SH-SY5Y (cell line): ENCODE results near the gene MAP3K20.

ENCODE experiments used
- GATA2 ChIP-seq: IDR thresholded peaks from 2 replicates; pipeline ENCODE4 v1.6.1; 2011; ENCODE audit warnings: mild to moderate bottlenecking, low read depth, low read length
- GATA3 ChIP-seq: IDR thresholded peaks from 2 replicates; pipeline ENCODE4 v1.6.1; 2011; ENCODE audit warnings: low read depth, mild to moderate bottlenecking, low read length, moderate library complexity

The MAP3K20 gene

GRCh38 chr2:173062801-173063200 is 12.8 kb upstream of the MAP3K20 start:
- no peak for TF ChIP-seq GATA2
- no peak for TF ChIP-seq GATA3

DNA sequence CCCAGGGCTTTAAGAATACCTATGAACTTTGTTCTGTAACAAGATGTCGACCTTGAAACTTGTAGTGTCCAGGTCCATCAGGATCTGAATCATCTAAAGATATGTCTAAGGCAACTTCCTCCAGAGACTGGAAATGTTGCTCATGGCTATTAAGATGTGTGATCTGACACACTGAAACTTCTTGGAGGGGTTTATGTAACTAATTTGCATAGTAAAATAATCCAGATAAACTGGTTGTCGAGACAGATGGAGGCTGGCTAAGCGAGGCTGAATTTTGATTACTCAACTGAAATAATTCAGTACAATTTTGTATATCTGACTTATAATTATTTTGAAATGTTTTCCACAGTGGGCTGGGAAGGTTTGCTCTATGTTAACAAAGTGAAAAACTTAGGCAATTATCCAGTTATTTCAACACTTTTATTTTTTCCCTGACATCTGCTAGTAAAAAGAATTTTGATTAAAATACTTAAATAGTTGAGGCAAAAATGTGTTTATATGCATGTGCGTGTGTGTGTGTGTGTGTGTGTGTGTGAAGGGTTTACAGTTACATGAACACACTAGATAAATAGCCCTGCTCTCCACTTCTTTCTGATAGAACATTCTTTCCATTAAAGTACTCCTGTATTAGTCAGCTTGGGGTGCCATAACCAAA is 11.4 kb upstream of the MAP3K20 start:
- TF ChIP-seq GATA3 (no peak), GATA2 (no peak)

DNA sequence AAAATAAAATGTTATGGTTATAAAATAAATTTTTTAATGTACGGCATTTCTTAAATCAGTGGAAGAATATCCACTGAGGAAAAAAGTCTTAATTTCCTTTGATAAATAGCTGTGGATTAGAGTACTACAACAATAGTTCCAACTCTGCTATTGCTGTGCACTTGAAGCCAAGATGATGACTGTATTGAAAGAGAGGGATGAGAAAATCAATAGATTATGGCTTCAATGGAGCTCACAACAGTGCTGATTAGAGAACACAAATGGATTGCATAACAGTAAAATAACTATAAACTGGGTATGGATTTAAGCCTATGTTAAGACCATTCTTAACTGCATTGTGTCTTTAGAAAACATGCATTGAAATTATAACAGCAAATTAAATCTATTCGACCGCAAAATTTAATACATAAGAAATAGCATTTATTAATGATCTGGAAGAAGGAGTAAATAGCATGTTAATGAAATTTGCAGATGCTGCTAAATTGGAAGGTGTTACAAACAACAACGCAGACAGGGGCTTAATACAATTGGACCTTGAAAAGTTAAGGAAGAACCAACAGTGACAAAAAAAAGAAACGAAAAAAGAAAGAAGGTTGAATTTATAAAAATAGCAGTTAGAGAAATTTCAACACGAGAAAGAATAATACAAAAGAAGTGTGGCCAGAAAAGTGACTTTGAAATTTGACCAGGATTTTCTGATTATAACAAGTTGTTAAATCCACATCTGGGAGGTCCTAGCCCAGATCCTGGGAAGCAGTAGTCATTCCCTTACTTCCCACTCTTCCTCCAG is 8.6 kb upstream of the MAP3K20 start:
- TF ChIP-seq GATA2, result no peak
- TF ChIP-seq GATA3, result no peak

- no peak for TF ChIP-seq GATA3
- TF ChIP-seq GATA2, result no peak
Observed at GRCh38 chr2:173075056-173075780, 428 bp upstream of the MAP3K20 start.

- TF ChIP-seq GATA2 (0 out of 2 replicates have a peak, but pooled peaks have one; percentile 28), GATA3 (no peak)
Observed at GRCh38 chr2:173076581-173077345, 1.1 kb downstream of the MAP3K20 start.

GRCh38 chr2:173077506-173078177 is 2.0 kb downstream of the MAP3K20 start:
- TF ChIP-seq GATA3 (no peak), GATA2 (no peak)

DNA sequence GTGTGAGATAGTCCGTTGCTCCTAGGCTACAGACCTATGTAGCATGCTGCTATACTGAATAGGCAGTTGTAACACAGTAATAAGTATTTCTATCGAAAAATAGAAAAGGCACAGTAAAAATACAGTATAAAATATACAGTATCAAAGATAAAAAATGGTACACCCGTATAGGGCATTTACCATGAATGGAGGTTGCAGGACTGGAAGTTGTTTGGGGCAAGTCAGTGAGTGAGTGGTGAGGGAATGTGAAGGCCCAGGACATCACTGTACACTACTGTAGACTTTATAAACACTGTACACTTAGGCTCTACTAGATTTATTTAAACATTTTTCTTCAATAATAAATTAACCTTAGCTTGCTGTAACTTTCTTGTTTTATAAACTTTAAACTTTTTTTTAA is 3.5 kb downstream of the MAP3K20 start:
- no peak for TF ChIP-seq GATA2
- no peak for TF ChIP-seq GATA3

- no peak for TF ChIP-seq GATA2
- no peak for TF ChIP-seq GATA3
Observed at GRCh38 chr2:173079973-173080860, 4.6 kb downstream of the MAP3K20 start.

DNA sequence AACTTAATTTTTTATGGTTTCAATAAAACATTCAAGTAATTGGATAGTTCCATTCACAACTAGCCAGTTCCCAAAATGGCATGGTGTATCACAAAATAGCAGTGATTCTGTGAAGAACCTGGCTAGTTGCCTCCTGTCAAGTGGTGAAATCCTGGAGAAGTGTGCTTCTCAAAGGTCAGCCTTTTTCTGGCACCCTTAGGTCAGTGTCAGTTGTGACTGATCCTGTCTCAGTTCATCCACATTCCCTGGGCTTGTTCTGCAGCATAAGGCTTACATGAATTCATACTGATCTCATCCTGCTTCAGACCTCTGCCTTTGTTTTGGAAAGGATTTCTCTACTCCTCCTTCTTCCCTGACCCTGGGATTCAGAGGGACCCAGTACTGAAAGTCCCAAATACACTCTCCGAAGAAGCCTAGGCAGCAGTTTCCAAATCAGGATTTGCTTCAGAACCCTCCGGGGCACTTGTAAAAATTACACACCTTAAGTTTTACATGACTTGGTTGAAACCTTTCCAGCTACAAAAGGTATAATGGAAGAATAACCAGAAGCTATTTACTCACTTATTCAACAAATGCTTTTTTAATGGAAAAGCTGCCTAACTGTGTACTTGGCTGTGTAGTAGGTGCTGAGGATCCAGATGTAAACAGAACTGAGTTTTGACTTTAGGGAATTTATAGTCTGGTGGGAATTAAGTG is 11.0 kb downstream of the MAP3K20 start:
- TF ChIP-seq GATA3 (no peak), GATA2 (no peak)

- TF ChIP-seq GATA2, result no peak
- no peak for TF ChIP-seq GATA3
Observed at GRCh38 chr2:173087214-173087581, 11.6 kb downstream of the MAP3K20 start.

- TF ChIP-seq GATA2 (no peak), GATA3 (no peak)
Observed at GRCh38 chr2:173087793-173088496, 12.3 kb downstream of the MAP3K20 start.

DNA sequence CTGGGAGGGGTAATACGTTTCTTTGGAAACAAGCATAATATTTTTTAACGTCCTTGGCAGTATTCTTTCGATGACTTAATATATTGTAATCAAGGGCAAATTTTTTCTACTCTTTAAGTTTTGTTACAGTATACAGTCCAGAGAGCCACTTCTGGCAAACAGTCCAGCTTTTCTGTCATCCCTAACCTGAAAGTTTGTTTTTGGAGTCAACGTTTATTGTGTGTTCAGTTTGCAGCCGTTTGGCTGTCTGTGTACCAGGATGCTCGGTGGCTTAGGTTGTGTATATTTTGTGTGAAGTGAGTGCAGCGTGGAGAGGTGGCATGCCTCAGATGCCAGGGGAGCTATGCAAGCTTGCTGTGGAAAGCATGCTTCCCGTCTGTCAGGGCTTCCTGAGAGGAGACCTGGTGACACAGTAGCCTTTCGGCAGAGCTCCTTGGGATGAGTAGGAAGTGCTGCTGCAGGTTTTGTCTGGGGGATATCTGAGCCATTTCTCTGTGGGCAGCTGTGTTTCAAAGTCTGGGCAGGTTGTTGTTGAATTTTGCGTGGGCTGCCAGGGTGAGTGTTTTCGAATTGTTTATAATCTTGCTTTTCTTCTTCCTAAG is 14.7 kb downstream of the MAP3K20 start:
- TF ChIP-seq GATA3, result no peak
- TF ChIP-seq GATA2, result no peak
